A204.1 (cell line): Measurements from ENCODE around the gene PSEN1.

ENCODE experiments used
- FAIRE-seq: peaks from 2 replicates; lab custom pipeline; 2012; peaks lifted over from hg19 to GRCh38; lab: Jason Lieb, UNC

The PSEN1 gene

GRCh38 chr14:73254247-73255004, 118.1 kb downstream of the PSEN1 start:
- FAIRE-seq = no peak

DNA sequence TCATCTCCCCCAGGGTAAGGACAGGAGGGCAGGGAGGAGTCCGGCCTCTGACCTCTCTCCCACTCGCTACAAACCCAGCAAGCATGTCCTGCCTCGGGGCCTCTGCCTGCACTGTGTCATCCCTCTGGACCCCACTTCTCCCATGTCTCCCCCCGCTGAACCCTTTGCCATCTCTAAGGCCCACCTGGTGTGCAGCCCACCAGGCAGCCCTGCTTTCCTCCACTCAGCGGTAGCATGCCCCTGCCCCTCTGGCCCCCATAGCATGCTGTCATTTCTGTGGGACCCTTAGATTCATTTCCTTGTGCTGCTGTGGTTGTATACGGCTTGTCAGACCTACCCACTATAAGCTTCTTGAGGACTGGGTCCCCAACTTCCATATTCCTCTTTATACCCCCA, 118.7 kb downstream of the PSEN1 start:
- no peak for FAIRE-seq

GRCh38 chr14:73255693-73256225, 119.5 kb downstream of the PSEN1 start:
- no peak for FAIRE-seq

DNA sequence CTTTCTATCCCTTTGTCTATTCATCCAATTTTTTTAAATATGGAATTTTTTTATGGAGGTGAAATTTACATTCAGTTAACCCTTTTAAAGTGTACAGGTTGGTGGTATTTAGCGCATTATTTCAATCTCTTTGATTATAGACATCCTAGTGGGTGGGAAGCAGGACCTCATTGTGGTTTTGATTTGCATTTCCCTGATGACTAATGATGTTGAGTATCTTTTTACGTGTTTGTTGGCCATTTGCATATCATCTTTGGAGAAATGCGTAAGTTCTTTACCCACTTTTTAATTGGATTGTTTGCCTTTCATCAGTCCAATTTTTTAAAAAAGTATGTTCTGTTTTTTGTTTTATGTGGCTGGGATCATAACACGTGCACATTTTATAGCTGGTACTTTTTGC, 121.8 kb downstream of the PSEN1 start:
- FAIRE-seq = no peak

- FAIRE-seq = no peak
Observed at GRCh38 chr14:73258845-73259611, 122.7 kb downstream of the PSEN1 start.

- FAIRE-seq = no peak
Observed at GRCh38 chr14:73259837-73260236, 123.5 kb downstream of the PSEN1 start.

- no peak for FAIRE-seq
Observed at GRCh38 chr14:73260574-73260973, 124.3 kb downstream of the PSEN1 start.

GRCh38 chr14:73261075-73261474, 124.8 kb downstream of the PSEN1 start:
- no peak for FAIRE-seq

GRCh38 chr14:73261520-73262426, 125.5 kb downstream of the PSEN1 start:
- no peak for FAIRE-seq

DNA sequence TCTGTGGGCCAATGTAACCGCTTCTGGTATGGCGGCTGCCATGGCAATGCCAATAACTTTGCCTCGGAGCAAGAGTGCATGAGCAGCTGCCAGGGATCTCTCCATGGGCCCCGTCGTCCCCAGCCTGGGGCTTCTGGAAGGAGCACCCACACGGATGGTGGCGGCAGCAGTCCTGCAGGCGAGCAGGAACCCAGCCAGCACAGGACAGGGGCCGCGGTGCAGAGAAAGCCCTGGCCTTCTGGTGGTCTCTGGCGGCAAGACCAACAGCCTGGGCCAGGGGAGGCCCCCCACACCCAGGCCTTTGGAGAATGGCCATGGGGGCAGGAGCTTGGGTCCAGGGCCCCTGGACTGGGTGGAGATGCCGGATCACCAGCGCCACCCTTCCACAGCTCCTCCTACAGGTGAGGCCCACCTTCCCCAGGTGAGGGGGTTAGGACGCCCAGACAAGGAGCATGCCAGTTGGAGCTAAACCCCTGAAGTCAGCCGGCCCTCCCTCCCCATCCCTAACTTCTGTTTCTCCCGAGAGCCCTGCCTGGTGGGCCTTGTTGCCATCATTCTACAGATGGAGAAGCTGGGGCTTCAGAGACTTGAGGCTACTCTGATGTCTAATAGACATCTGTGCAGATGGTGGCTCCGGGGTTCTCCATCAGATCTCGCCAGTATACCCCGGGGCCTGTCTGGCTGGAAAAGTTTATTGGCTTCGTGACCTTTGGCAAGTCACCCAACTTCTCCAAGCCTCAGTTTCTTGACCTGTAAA, 126.3 kb downstream of the PSEN1 start:
- no peak for FAIRE-seq

GRCh38 chr14:73263606-73264005, 127.3 kb downstream of the PSEN1 start:
- FAIRE-seq = no peak

GRCh38 chr14:73264080-73264884, 128.0 kb downstream of the PSEN1 start:
- no peak for FAIRE-seq

DNA sequence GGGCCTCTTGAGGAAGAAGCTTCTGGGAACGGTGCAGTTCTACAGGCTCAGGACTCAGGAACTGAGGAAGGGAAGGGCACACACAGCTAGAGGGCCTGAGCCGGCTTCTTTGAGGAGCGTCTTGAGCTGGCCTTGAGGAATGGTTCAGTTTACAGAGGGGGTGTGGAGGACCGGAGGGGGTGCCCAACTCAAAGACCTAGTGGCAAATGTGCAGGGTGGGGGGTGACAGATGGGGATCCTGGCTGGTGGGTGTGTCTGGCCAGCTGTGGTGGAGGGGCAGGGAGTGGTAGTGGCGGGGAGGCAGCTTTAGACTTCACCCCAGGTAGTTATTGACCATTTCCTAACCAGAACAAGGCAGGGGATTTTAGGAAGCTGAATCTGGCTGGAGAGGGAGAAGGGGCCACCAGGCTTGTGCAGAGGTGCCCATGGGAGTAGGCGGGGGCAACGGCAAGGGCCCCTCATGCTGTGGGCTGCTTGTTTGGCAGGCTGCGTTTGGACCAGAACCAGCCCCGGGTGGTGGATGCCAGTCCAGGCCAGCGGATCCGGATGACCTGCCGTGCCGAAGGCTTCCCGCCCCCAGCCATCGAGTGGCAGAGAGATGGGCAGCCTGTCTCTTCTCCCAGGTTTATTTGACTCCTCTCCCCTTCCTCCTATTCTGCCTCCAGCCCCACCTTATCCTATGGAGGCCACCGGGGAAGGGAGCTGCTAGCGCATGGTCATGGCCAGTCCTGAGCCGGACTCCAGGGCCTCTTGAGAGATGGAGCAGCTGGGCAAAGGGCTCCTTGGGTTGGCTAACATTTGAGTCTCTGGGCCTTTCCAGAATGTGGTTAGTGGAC, 128.8 kb downstream of the PSEN1 start:
- no peak for FAIRE-seq

DNA sequence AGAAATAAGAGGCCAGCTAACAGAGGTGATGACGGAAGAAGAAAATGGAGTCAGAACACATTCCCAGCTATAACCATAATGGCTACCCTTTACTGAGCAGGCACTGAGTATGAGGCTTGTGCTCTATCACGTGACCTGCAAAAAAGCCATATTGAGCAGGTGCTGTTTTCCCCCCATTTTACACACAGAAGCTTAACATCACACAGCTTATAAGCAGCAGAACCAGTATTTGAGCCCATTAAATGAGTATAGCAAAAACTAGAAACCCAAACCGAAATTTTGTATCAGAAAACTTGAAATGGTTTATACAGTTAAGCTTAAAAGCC, 129.4 kb downstream of the PSEN1 start:
- FAIRE-seq = no peak

DNA sequence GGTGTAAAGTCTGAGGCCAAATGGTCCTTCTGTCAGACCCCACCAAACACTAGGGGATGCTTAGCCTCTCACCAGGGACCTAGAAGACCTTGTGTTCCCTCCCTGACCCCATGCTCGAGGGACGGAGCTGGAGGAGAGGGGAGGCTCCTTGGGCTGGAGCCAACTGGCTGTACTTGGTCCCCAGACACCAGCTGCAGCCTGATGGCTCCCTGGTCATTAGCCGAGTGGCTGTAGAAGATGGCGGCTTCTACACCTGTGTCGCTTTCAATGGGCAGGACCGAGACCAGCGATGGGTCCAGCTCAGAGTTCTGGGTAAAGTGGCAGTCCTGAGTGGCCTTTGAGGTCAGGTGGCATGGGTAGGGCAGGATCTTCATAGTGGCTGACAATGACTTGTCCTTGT, 130.0 kb downstream of the PSEN1 start:
- no peak for FAIRE-seq

GRCh38 chr14:73267474-73267873, 131.2 kb downstream of the PSEN1 start:
- FAIRE-seq = no peak

DNA sequence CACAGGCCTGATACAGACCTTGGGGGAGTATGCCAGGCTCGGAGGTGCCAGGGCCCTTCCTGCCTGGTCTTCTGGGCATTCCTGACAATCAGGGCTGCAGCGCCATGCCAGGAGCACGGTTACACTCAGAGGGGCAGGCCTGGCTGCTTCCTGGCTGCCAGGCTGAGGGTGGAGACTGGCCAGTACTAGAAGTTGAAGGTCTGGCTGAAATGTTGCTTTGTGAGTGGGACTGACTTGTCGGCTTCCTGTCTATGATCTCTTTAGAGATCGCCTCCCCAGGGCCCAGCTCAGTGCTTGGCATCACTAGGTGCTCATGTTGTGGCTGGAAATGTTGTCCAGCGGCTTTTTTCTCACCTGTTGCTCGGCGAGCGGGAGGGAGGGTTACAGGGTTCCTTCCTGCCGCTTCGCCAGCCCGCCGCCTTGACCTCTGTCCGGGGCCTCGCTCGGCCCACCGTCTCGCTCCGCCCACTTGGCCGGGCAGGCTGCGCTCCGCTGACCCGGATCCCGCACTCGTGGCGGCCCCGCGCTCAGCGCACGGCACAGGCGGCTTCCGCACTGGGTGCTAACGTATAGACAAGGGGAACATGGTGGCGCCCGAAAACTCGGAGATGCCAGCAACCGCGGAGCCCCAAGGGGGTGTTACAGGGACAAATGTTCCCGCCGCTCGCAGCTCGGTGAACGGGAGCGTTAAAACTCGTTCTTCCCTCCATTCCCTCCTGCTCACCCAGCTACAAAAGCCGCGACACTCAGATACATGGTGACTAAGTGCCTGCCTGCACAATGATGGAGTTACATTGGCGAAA, 133.6 kb downstream of the PSEN1 start:
- no peak for FAIRE-seq

DNA sequence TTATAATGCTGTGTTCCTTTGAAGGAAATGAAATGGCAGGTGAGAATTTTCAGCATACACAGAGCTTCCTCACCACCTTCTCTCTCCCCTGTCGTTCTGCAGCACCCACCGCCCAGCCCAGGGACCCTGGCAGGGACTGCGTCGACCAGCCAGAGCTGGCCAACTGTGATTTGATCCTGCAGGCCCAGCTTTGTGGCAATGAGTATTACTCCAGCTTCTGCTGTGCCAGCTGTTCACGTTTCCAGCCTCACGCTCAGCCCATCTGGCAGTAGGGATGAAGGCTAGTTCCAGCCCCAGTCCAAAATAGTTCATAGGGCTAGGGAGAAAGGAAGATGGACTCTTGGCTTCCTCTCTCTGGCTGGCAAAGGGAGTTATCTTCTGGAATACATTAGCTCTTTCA, 136.1 kb downstream of the PSEN1 start:
- no peak for FAIRE-seq
